HG03520 (cell line): ENCODE data around the gene MROH7.
A peak's percentile ranks its signal among the peaks of the same experiment; 100 is the strongest.

Experiments
- ATAC-seq: cut with Tn5 transposase; IDR thresholded peaks from one replicate; pipeline ENCODE4 v1.9.1; 2021; ENCODE audit warnings: mild to moderate bottlenecking, moderate library complexity; ENCODE audit not compliant: unreplicated experiment

The MROH7 gene

GRCh38 chr1:54694771-54695170, 53.2 kb downstream of the MROH7 start:
- no peak for ATAC-seq

GRCh38 chr1:54695221-54695620, 53.6 kb downstream of the MROH7 start:
- no peak for ATAC-seq

- ATAC-seq, result no peak
These were observed 54.2 kb downstream of the MROH7 start for GRCh38 chr1:54695764-54696163.

- ATAC-seq, result no peak
These were observed 54.7 kb downstream of the MROH7 start for GRCh38 chr1:54696262-54696661.

- ATAC-seq, result no peak
These were observed 56.3 kb downstream of the MROH7 start for GRCh38 chr1:54697896-54698295.

GRCh38 chr1:54698346-54698745, 56.8 kb downstream of the MROH7 start:
- no peak for ATAC-seq

- no peak for ATAC-seq
These were observed 58.4 kb downstream of the MROH7 start for GRCh38 chr1:54699936-54700525.

GRCh38 chr1:54701066-54701465, 59.5 kb downstream of the MROH7 start:
- ATAC-seq, result no peak

GRCh38 chr1:54701996-54702395, 60.4 kb downstream of the MROH7 start:
- no peak for ATAC-seq

- ATAC-seq, result no peak
These were observed 61.9 kb downstream of the MROH7 start for GRCh38 chr1:54703471-54703870.

GRCh38 chr1:54705153-54705552, 63.6 kb downstream of the MROH7 start:
- no peak for ATAC-seq

- no peak for ATAC-seq
These were observed 64.8 kb downstream of the MROH7 start for GRCh38 chr1:54706419-54706818.

- no peak for ATAC-seq
These were observed 66.8 kb downstream of the MROH7 start for GRCh38 chr1:54708385-54708784.

GRCh38 chr1:54709547-54710292, 68.1 kb downstream of the MROH7 start:
- ATAC-seq, result no peak

- ATAC-seq, result no peak
These were observed 68.8 kb downstream of the MROH7 start for GRCh38 chr1:54710434-54710833.

- no peak for ATAC-seq
These were observed 69.3 kb downstream of the MROH7 start for GRCh38 chr1:54710841-54711240.

- ATAC-seq, result no peak
These were observed 70.0 kb downstream of the MROH7 start for GRCh38 chr1:54711536-54711935.

GRCh38 chr1:54714881-54715492, 73.4 kb downstream of the MROH7 start:
- no peak for ATAC-seq

- ATAC-seq, result peak; percentile 96
These were observed 74.1 kb downstream of the MROH7 start, which contains the start of gene TTC4 for GRCh38 chr1:54715493-54716298. Gene TTC4, plus strand, starts transcription at chr1:54715861. Its CDS starts 48 bp downstream, at chr1:54715909.

GRCh38 chr1:54716299-54717047, 74.9 kb downstream of the MROH7 start:
- ATAC-seq, result no peak

- ATAC-seq, result no peak
These were observed 80.1 kb downstream of the MROH7 start for GRCh38 chr1:54721719-54722118.
